Measurements from ENCODE around the gene GRB7. TPM values are rescaled to one million over a fixed set of nuclear protein-coding genes. Genes with fewer than 3 reads are reported as not detected.
"Not testable (repeated sequence)": the region's sequence is repeated elsewhere in the genome, so short reads cannot be mapped to it uniquely, and the experiment has no call there.

The GRB7 gene
- total RNA-seq, 4 donors from 2014 or later, result 49.4 to 114 (median 72.4) TPM

DNA sequence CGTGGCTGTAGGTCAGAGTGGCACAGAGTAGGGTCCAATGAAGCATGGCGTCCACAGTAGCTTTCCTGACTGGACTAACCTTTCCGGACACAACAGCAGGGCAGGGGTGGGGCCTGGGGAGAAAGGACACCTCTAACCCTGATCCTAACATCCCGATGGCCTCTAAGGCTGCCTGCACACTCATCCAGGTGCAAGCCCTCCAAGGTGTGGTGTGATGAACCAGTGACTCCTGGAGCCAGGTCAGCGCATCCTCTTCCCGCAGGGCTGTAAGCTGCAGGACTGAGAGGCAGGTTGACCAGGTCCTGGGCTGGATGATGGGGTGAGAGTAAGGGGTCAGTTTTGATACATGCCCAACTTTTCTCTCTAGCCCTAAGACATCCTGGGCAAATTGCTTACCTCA lies 41.0 kb upstream of the GRB7 start:
- WGBS, result 82% methylated on average over 3 of the region's 6 CpGs
- H3K27ac ChIP-seq, result no peak overlapping the region
- TF ChIP-seq, protein P1, sequence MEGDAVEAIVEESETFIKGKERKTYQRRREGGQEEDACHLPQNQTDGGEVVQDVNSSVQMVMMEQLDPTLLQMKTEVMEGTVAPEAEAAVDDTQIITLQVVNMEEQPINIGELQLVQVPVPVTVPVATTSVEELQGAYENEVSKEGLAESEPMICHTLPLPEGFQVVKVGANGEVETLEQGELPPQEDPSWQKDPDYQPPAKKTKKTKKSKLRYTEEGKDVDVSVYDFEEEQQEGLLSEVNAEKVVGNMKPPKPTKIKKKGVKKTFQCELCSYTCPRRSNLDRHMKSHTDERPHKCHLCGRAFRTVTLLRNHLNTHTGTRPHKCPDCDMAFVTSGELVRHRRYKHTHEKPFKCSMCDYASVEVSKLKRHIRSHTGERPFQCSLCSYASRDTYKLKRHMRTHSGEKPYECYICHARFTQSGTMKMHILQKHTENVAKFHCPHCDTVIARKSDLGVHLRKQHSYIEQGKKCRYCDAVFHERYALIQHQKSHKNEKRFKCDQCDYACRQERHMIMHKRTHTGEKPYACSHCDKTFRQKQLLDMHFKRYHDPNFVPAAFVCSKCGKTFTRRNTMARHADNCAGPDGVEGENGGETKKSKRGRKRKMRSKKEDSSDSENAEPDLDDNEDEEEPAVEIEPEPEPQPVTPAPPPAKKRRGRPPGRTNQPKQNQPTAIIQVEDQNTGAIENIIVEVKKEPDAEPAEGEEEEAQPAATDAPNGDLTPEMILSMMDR (IDR thresholded peaks at IDR 0.05), result no peak
- TF ChIP-seq POLR2A (IDR thresholded peaks at IDR 0.05) (no peak), EP300 (IDR thresholded peaks at IDR 0.05) (no peak), POLR2AphosphoS5 (IDR thresholded peaks at IDR 0.05) (no peak)
- DNase-seq (ENCODE audit: low spot score in 2 of 2), result no peak
- no peaks in the 10 kb centered on the region for H3K27me3 ChIP-seq
- no peak overlapping the region for H3K4me3 ChIP-seq
- H3K36me3 ChIP-seq, result no peaks in the 10 kb centered on the region
- no peaks in the 10 kb centered on the region for H3K9me3 ChIP-seq
- H3K4me1 ChIP-seq, result peaks cover 26% of the 10 kb centered on the region

DNA sequence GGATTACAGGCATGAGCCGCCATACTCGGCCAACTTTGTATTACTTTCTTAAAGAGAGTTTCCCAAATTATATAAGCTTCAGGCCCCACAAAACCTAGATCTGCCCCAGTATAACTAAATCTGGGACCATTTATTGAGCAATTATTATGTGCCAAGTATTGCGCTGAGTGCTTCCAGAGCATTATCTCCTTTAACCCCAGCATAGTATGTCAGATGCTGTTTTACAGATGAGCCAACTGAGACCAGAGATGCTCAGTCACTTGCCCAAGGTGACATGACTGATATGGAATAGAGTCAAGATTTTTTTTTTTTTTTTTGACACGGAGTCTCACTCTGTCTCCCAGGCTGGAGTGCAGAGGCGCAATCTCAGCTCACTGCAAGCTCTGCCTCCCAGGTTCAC lies 39.8 kb upstream of the GRB7 start:
- WGBS, result 89% methylated on average over 5 of the region's 5 CpGs
- Histone ChIP-seq H3K4me1 (peaks cover 37% of the 10 kb centered on the region), H3K36me3 (no peaks in the 10 kb centered on the region), H3K27me3 (no peaks in the 10 kb centered on the region), H3K4me3 (no peak overlapping the region), H3K9me3 (no peaks in the 10 kb centered on the region), H3K27ac (no peak overlapping the region)
- DNase-seq (ENCODE audit: low spot score in 2 of 2), result no peak
- no peak for TF ChIP-seq EP300 (IDR thresholded peaks at IDR 0.05)
- TF ChIP-seq, protein P1 (IDR thresholded peaks at IDR 0.05), result no peak
- TF ChIP-seq POLR2AphosphoS5 (IDR thresholded peaks at IDR 0.05), result no peak
- no peak for TF ChIP-seq POLR2A (IDR thresholded peaks at IDR 0.05)

DNA sequence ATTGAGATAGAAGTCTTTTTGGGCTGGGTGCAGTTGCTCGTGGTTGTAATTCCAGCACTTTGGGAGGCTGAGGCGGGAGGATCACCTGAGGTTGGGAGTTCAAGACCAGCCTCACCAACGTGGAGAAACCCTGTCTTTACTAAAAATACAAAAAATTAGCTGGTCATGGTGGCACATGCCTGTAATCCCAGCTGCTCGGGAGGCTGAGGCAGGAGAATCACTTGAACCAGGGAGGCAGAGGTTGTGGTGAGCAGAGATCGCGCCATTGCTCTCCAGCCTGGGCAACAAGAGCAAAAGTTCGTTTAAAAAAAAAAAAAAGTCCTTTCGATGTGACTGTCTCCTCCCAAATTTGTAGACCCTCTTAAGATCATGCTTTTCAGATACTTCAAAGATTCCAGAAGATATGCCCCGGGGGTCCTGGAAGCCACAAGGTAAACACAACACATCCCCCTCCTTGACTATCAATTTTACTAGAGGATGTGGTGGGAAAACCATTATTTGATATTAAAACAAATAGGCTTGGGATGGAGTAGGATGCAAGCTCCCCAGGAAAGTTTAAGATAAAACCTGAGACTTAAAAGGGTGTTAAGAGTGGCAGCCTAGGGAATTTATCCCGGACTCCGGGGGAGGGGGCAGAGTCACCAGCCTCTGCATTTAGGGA lies 38.5 kb upstream of the GRB7 start:
- 41% methylated on average over 11 of the region's 11 CpGs for WGBS
- not testable (repeated sequence) for DNase-seq (ENCODE audit: low spot score in 2 of 2); H3K36me3 ChIP-seq; H3K27me3 ChIP-seq; H3K9me3 ChIP-seq
- peaks cover 48% of the 10 kb centered on the region for H3K4me1 ChIP-seq
- H3K4me3 ChIP-seq, result peak overlapping the region; percentile 90
- peak overlapping the region; percentile 92 for H3K27ac ChIP-seq

DNA sequence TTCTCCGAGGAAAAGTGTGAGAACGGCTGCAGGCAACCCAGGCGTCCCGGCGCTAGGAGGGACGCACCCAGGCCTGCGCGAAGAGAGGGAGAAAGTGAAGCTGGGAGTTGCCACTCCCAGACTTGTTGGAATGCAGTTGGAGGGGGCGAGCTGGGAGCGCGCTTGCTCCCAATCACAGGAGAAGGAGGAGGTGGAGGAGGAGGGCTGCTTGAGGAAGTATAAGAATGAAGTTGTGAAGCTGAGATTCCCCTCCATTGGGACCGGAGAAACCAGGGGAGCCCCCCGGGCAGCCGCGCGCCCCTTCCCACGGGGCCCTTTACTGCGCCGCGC lies 38.0 kb upstream of the GRB7 start, which contains the start of gene ERBB2:
Gene ERBB2 (plus strand): TSS at position 247 of the 330 bp plus-strand sequence. CDS start 175 bp downstream, outside the sequence.
- DNase-seq (ENCODE audit: low spot score in 2 of 2), result no peak
- H3K4me1 ChIP-seq, result peaks cover 53% of the 10 kb centered on the region
- peak within 1 kb of the TSS; percentile 90 for H3K4me3 ChIP-seq
- WGBS, result 6% methylated on average over 12 of the region's 20 CpGs
- TF ChIP-seq POLR2A (IDR thresholded peaks at IDR 0.05), result no peak
- no peak for TF ChIP-seq EP300 (IDR thresholded peaks at IDR 0.05)
- TF ChIP-seq, protein P1 (IDR thresholded peaks at IDR 0.05), result no peak
- TF ChIP-seq POLR2AphosphoS5 (IDR thresholded peaks at IDR 0.05), result no peak
- H3K9me3 ChIP-seq, result no peaks in the 10 kb centered on the region
- H3K36me3 ChIP-seq, result no peaks in the 10 kb centered on the region
- peak within 1 kb of the TSS; percentile 92 for H3K27ac ChIP-seq
- no peaks in the 10 kb centered on the region for H3K27me3 ChIP-seq

DNA sequence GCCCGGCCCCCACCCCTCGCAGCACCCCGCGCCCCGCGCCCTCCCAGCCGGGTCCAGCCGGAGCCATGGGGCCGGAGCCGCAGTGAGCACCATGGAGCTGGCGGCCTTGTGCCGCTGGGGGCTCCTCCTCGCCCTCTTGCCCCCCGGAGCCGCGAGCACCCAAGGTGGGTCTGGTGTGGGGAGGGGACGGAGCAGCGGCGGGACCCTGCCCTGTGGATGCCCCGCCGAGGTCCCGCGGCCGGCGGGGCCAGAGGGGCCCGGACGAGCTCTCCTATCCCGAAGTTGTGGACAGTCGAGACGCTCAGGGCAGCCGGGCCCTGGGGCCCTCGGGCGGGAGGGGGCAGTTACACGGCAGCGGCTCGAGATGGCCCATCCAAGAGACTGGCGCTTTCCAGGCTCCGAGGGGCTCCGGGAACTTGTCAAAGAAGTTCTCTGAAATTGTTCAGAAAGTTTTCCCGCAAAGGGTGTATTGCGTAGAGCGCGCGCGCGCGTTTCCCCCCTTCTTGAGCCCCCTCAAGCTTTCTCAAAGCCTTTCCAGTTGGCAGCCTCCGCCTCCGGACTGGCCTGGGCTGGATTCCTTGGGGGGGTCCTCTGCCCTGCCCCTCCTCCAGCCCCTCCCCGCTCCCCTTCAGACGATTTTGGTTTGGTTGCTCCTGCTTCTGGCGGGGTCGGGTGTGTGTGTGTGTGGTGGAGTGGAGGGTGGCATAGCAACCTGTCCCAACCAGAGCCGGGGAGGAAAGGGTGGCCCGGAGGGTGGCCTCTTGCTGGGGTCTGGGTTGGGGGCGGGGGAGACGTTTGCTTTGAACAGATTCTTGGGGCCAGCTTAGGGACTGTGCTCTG lies 37.4 kb upstream of the GRB7 start:
- Histone ChIP-seq H3K27me3 (no peaks in the 10 kb centered on the region), H3K9me3 (no peaks in the 10 kb centered on the region), H3K36me3 (no peaks in the 10 kb centered on the region), H3K27ac (peak overlapping the region; percentile 92), H3K4me1 (peaks cover 59% of the 10 kb centered on the region), H3K4me3 (peak overlapping the region; percentile 90)
- DNase-seq (ENCODE audit: low spot score in 2 of 2), result no peak
- TF ChIP-seq, protein P1 (IDR thresholded peaks at IDR 0.05), result no peak
- no peak for TF ChIP-seq POLR2AphosphoS5 (IDR thresholded peaks at IDR 0.05)
- TF ChIP-seq EP300 (IDR thresholded peaks at IDR 0.05), result no peak
- TF ChIP-seq POLR2A (IDR thresholded peaks at IDR 0.05), result no peak
- WGBS, result 3% methylated on average over 18 of the region's 57 CpGs
